ENCODE data around the gene DDIT3.
"Not testable (repeated sequence)": the region's sequence is repeated elsewhere in the genome, so short reads cannot be mapped to it uniquely, and the experiment has no call there.

DDIT3 gene

DNA sequence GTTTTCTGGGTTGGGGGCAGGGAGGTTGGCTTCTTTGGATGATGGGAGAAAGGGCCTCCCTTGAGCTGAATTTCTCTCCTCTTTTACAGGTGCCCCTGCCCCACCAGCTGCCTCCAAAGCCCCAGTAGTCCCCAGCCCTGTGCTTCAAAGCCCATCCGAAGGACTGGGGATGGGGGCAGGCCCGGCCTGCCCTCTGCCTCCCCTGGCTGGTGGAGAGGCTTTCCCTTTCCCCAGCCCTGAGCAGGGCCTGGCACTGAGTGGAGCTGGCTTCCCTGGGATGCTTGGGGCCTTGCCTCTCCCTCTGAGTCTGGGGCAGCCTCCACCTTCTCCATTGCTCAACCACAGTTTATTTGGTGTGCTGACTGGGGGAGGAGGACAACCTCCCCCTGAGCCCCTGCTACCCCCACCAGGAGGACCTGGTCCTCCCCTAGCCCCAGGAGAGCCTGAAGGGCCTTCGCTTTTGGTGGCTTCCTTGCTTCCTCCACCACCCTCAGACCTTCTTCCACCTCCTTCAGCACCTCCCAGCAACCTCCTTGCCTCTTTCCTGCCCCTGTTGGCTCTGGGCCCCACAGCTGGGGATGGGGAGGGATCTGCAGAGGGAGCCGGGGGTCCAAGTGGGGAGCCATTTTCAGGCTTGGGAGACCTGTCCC, 6.3 kb upstream of the DDIT3 start:
- in situ Hi-C loops (cut with HindIII; ENCODE audit: low sequenced_read_pairs) = no loop called here

- in situ Hi-C loops (cut with HindIII; ENCODE audit: low sequenced_read_pairs) = no loop called here
Observed at GRCh38 chr12:57525615-57526383, 5.5 kb upstream of the DDIT3 start.

DNA sequence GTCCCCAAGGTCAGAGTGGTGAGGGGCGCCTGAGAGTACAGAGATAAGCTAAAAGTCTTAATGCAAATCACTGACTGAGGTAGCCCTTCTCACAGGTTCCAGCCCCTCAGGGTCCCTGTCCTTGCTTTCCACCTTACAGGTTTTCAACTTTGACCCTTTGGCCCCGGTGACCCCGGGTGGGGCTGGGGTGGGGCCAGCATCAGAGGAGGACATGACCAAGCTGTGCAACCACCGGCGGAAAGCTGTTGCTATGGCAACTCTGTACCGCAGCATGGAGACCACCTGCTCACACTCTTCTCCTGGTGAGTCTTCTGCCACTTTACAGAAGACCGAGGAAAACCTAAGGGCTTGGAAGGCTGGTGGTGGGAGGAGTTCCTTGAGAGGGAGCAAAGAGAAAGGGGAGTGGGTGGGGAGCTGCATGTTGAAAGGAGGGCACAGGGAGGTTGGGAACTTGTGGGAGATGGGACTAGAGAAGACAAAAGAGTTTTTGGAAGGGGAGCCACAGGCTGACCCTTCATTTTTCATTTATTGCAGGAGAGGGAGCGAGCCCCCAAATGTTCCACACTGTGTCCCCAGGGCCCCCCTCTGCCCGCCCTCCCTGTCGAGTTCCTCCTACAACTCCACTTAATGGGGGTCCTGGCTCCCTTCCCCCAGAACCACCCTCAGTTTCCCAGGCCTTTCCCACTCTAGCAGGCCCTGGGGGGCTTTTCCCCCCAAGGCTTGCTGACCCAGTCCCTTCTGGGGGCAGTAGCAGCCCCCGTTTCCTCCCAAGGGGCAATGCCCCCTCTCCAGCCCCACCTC, 4.7 kb upstream of the DDIT3 start:
- in situ Hi-C loops (cut with HindIII; ENCODE audit: low sequenced_read_pairs) = no loop called here

DNA sequence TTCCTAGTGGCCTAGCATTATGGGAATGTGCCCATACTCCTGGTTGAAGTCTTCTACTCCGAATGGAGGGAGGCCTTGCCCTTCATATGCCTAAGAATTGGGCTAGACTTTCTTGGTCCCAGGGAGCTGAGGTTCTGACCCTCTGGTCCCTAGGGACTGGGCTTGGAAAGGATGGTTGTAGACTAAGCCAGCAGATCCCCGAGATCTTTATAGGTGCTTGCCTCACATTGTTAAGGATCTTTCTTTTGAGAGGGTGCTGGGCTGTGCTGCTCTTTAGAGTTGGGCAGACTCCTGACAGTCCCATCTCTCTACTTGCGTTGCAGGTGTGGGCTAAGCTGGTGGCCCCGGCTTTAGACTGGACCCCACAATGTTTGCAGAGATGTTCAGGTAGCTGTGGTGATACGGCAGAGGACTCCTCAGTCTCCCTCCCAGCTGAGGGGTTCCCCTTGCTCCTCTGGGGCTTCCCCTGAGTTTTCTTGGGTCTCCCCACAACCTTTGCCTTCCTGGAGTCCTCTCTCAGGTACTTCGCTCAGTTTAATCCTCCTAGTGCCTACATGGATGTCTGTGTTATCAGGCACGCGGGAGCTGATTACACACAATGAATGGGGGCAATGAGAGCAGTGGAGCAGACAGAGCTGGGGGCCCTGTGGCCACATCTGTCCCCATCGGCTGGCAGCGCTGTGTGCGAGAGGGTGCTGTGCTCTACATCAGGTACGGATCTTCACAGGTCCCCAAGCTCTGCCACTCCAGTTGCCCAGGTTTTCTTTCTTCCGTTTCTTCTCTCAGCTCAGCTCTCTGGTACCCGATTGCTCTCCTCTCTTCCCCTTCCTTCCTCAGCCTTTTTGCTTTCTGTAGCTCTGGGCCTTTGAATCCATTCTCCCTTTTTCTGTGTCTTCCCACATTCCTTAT, 3.6 kb upstream of the DDIT3 start:
- in situ Hi-C loops (cut with HindIII; ENCODE audit: low sequenced_read_pairs) = no loop called here

GRCh38 chr12:57522887-57523705, 2.8 kb upstream of the DDIT3 start:
- in situ Hi-C loops (cut with HindIII; ENCODE audit: low sequenced_read_pairs) = no loop called here

- in situ Hi-C loops (cut with HindIII; ENCODE audit: low sequenced_read_pairs) = no loop called here
Observed at GRCh38 chr12:57522011-57522886, 1.9 kb upstream of the DDIT3 start, which contains the start of gene MBD6. Gene MBD6, plus strand, starts transcription at chr12:57522824. Its CDS starts 1,480 bp downstream, at chr12:57524304.

DNA sequence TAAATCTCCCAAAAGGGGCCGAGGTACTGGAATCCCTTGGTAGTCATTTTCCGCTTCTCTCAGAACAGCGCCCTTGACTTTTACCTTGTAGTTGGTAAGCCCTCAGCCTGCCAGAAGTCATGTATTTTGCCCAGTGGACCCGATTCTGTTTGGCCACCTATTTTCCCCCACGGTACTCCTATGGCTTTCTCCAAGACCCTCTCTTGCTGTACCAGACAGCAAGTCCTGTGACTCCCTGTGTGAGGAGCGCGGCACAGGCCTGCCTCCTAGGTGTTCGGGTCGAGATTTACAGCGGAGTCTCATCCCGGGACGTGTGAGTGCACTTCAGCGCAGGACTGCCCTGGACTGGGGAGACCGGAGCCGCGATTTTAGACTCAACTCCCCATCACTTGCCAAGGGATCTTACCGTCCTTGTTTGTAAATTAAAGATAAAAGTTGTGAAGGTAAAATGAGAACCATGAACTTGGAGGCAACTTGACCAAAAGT, 1.3 kb upstream of the DDIT3 start:
- in situ Hi-C loops (cut with HindIII; ENCODE audit: low sequenced_read_pairs) = no loop called here

DNA sequence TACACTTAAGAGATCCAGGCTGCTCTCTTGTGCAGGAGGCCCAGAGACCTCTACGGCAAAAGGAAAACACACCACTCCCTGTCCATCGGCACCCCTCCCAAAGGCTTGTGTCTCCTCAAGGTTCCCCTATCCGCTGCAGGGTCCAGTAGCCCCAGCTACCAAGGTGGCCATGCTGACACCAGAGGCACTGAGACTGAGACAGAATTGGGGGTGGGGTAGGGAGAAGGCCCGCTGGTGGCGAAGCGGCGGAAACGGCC, 590 bp downstream of the DDIT3 start:
- in situ Hi-C loops (cut with HindIII; ENCODE audit: low sequenced_read_pairs) = no loop called here

DNA sequence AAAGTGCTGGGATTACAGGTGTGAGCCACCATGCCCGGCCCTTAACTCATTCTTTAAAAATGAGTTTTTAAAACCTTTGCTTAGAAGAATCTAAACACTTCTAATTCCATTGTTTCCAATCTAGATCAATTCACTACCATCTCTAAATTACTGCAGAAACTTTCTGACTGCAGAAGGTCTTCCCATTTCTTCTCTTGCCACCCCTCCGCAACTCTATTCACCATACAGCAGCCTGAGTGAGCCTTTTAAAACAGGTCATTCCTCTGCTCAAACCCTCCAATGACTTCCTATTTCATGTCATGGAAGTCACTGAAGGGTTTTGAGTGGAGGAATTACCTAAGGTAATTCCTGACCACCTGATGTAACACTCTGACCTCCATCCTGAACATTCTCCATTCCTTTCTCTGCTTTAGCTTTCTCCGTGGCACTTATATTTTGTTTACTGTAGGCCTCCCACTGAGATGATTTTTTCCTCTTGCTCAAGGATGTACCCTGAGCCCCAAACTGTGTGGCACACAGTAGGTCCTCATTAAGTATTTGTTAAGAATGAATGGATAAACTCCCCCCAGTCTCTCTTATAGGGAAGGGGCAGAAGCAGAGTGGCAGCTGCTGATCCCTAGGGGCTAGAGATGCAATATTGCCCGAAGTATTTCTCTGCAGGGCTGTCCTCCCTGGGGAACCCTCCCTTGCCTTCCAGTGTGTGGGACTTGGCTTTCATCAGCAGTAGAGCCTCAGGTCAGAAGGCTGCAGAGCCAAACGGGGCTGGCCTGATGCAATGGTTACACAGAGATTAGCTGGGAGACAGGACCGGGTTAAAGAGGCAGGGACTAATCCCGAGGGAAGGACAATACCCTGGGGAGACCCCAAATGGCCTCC, 1.2 kb downstream of the DDIT3 start:
- in situ Hi-C loops (cut with HindIII; ENCODE audit: low sequenced_read_pairs) = no loop called here

DNA sequence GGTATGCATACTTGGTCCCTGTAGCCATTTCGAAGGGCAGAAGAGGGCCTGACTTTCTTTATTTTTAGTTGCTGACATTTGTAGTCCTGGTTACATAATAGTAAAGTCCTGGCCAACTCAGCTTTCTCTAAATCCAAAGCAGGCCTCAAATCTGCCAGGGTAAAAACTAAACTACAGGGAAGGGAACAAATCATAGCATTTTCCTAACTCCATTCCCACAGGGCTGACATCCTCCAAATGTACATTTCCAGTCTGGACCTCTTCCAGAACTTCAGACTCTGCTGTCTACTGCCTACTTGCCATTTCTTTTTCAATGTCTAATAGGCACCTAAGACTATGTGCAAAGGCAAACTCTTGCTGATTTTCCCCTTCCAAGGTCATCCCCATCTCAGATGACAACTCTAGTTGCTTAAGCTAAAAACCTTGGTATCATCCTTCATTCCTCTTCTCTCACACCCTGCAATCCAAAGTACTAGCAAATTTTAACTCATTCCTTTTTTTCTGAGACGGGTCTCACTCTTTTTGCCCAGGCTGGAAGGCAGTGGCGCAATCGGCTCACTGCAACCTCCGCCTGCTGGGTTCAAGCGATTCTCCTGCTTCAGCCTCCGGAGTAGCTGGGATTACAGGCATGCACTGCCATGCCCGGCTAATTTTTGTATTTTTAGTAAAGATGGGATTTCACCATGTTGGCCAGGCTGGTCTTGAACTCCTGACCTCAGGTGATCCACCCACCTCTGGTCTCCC, 2.0 kb downstream of the DDIT3 start:
- in situ Hi-C loops (cut with HindIII; ENCODE audit: low sequenced_read_pairs) = no loop called here

- in situ Hi-C loops (cut with HindIII; ENCODE audit: low sequenced_read_pairs) = not testable (repeated sequence)
Observed at GRCh38 chr12:57517718-57518117, 2.6 kb downstream of the DDIT3 start.

DNA sequence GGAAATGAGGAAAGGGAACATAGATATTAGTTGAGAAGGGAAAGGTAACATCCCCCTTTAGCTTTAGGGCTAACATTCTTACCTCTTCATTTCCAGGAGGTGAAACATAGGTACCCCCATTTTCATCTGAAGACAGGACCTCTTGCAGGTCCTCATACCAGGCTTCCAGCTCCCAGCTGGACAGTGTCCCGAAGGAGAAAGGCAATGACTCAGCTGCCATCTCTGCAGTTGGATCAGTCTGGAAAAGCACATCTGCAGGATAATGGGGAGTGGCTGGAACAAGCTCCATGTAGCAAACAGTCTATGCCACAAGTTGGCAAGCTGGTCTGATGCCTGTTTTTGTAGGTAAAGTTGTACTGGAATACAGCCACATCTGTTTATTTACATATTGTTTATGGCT, 3.1 kb downstream of the DDIT3 start:
- in situ Hi-C loops (cut with HindIII; ENCODE audit: low sequenced_read_pairs) = no loop called here

- in situ Hi-C loops (cut with HindIII; ENCODE audit: low sequenced_read_pairs) = no loop called here
Observed at GRCh38 chr12:57516617-57517153, 3.6 kb downstream of the DDIT3 start.

DNA sequence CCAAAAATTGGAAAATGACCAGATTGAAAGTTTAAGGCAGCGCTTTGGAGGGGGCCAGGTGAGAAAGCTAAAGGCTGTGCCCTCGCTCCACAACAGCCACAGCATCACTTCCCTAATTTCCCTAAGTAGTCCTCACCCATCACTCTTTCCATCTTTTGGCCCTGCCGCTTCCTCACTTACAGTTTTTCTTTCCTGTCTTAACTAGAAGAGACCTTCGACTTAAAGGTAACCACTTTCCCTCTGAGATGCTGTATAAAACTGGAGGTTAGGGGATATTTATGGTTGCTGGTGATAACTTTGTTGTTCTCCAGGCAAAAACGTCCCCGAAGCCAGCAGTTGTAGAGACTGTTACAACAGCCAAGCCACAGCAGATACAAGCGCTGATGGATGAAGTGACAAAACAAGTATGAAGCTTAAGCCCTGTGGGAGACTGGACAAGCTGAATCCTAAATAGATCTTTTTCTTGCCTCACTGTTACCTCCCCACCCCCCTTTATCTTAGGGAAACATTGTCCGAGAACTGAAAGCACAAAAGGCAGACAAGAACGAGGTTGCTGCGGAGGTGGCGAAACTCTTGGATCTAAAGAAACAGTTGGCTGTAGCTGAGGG, 4.3 kb downstream of the DDIT3 start:
- in situ Hi-C loops (cut with HindIII; ENCODE audit: low sequenced_read_pairs) = no loop called here

- in situ Hi-C loops (cut with HindIII; ENCODE audit: low sequenced_read_pairs) = no loop called here
Observed at GRCh38 chr12:57515408-57515933, 4.8 kb downstream of the DDIT3 start.

DNA sequence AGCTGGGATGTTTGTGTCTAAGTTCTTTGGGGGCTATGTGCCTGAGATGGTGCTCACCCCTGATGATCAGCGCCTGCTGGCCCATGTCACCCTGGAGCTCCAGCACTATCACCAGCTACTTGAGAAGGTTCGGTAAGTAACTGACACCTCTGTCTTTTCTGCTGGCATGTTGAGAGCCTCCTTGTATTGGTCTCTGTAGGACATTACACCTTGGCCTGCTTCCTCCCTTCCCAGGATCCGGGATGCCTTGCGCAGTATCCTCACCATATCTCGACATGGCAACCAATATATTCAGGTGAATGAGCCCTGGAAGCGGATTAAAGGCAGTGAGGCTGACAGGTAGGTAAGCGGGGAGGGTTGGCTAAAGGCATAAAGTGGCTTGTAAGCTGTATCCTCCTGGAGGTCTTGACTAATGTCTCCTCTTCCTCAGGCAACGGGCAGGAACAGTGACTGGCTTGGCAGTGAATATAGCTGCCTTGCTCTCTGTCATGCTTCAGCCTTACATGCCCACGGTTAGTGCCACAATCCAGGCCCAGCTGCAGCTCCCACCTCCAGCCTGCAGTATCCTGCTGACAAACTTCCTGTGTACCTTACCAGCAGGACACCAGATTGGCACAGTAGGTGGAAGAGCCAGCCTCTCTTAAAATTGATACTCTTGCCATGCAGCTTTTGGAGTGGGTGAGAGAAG, 5.5 kb downstream of the DDIT3 start:
- in situ Hi-C loops (cut with HindIII; ENCODE audit: low sequenced_read_pairs) = no loop called here
